NAMALWA (cell line): ENCODE data around the gene GPR62.

Experiments
- DNase-seq: peaks from one replicate; pipeline ENCODE4 v3.0.0-alpha.2; 2015; ENCODE audit warnings: low spot score

Gene GPR62

DNA sequence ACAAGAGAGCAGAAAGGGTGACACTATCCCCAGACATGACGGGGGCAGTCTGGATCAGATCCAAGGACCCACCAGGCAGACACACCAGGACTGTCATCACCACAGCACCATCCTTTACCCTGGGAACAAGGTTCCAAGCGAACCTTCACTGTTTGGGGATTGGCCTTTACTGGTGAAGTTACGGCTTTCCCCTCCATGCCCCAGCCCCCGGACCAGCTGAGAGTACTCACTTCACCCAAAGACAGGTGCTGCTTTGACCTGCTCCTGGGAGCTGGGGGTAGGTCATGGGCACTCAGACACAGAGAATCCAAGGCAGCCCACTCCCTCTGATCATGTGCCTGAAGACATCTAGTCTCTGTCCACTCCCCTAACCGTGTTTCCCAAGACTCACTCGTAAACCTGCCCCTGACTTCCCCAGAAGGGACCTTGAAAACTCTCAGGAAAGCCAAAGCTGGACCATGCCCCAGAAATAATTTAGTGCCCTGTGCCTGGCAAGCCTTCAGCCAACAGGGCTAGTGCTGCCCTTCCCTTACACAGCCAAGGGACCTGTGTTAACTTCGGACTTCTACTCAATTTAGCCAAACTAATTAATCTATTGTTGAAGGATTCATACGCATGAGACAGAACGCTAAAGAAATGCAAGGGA, 16.3 kb upstream of the GPR62 start:
- no peak for DNase-seq

DNA sequence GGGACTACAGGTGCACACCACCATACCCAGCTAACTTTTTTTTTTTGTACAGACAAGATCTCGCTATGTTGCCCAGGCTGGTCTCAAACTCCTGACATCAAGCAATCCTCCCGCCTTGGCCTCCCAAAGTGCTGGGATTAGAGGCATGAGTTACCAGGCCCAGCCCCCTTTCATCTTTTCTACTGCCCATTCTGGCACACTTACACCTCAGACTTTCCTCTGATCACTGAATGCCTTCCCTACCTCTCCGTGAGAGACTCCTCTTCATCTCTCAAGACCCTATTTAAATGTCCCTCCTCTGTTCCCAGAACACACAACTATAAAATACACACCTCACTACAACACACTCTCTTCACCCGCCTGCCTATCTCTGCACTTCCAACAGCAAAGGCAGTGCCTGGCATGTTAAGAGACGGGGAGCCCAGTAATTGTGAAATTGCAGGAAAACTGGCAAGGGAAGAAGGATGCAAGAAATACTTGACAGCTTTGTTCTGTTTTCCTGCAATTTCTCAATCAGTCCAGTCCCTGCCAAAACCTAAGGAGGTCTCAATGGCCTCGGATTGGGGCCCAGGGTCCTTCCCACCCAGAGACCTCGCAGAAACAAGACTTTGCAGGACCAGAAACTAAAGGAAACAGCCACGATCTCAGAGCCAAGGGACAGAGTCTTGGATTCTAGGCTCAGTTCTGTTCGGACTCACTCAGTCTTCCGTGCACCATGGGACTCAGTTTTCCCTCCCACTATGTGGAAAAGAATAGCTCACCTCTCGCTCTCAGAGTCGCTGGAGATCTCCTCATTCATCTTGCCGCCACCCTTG, 14.3 kb upstream of the GPR62 start:
- no peak for DNase-seq

DNA sequence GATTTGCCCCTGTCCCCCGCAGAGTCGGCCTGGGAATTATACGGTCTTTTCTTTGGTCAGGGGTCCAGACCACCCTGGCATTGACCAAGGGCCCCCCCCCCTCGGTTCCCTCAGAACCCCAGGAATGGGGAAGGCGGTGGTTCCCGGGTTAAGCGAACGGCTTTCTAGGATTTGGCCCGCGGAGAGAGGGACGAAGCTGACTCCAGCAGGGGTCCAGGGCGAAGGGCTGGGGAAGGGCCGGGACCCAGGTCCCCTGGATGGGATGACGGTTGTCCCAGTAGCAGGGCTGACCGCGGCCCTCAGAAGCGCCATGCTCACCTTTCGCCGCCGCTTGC, 13.8 kb upstream of the GPR62 start:
- DNase-seq, result no peak

DNA sequence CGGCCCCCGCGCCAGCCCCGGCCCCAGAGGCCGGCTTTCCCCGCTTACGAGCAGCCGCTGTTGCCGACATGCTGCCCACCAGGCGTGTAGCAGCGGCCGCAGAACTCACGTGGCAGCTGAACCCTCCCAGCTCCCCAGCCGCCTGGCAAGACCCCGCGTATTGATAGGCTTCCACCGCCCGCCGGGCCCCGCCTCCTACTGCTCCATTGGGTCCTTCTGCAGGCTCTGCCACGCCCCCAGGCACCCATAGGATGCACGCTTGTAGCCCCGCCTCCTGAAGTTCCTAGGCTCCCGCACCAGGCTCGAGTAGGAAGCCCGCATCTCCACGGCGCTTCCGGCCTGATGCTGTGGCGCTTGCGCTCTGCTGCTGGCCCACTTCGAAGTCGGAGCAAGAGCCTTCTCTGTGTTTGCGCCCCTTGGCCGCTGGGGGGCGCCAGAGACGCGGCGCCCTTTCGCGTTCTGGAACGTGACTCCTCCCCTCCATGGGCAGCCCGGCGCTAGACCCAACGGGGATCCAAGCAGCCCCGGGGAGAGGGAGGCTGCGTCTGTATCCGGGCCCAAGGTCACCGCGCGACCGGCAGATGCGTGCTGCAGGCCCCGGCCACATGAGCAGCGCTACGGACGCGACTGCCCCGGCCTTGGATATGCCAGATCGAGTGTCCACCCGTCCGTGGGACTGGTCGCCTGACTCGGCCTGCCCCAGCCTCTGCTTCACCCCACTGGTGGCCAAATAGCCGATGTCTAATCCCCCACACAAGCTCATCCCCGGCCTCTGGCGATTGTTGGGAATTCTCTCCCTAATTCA, 13.2 kb upstream of the GPR62 start, which contains the start of the genes PARP3 and RRP9:
PARP3 (plus strand) TSS at position 566 of the 805 bp plus-strand sequence. CDS start 993 bp downstream, outside the sequence.
RRP9 (minus strand) TSS at position 107 of the 805 bp plus-strand sequence; CDS start at position 70, 37 bp downstream.
- DNase-seq, result peak; percentile 98

DNA sequence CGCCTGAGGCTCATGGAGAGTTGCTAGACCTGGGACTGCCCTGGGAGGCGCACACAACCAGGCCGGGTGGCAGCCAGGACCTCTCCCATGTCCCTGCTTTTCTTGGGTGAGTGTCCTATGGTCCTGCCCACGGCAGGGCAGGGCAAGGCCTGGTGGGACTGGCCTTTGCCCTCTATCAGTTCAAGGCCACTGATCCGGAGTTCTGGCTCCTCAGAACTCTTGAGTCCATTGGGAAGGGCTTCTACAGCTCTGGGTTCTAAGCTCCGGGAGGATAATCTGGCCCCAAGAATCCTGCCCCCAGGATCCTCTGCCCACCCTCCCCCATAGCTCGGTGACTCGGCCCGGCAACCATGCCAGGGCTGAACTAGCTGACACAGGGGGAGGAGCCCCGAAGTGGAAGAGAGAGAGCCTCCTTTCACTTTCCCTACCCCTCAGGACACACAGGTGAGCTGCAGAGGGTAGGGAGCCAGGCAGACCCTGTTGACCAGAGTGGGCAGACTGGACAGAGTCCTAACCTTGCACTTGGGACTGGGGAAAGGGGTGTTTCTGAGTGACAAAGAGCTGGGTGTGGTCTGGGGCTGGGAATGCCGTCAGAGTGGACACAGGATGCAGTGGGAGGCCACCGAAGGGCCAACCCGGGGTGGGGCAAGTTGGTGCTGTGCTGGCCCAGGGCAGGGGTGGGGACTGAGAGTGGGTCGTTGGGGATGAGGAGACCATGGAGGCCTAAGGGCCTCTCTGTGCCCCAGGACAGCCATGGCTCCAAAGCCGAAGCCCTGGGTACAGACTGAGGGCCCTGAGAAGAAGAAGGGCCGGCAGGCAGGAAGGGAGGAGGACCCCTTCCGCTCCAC, 12.4 kb upstream of the GPR62 start:
- peak; percentile 20 for DNase-seq

DNA sequence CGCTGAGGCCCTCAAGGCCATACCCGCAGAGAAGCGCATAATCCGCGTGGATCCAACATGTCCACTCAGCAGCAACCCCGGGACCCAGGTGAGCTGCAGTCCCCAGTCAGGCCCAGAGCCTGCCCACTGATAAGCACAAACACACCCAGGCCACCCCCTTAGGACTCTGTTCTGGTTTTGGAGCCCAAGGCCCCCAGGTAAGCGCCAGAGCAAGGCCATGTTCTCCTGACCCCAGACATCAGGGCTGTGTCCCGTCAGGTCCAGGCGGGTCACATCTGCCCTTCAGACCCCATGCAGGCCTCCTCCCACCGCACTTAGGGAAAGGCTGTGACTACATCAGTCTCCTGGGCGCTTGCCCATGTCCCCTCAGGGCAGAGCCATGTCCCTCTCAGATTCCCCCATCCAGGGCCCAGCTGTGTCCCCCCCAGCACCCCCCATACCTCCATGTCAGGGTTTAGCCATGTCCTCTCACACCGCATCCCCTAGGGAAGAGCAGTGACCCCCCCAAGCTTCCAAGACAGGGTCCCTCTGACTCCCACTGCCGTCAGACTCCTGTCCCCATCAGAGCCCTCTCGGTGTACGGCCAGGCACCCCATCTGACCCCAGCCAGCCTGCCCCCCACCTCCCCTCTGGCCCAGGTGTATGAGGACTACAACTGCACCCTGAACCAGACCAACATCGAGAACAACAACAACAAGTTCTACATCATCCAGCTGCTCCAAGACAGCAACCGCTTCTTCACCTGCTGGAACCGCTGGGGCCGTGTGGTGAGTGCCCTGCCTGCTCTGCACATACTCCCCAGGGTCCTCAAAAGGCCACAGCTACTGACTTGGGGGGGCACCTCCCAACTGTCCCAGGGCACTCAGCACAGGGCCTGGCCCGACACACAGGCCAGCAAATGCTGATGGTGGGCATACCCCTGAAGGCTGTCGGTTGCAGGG, 11.5 kb upstream of the GPR62 start:
- DNase-seq, result no peak

DNA sequence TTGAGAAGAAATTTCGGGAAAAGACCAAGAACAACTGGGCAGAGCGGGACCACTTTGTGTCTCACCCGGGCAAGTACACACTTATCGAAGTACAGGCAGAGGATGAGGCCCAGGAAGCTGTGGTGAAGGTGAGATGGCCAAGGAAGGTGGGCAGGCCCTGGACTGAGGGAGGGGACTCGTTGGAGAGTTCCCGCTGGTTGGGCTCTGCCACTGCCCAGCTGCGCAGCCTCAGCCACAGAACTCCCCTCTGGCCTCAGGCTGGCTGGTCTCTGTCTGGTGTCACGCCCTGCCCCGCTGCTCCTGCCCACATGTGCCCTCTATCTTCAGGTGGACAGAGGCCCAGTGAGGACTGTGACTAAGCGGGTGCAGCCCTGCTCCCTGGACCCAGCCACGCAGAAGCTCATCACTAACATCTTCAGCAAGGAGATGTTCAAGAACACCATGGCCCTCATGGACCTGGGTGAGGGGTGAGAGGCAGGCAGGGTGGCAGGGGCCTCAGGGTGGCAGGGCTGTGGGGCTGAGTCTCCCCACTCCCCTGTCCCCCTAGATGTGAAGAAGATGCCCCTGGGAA, 10.6 kb upstream of the GPR62 start:
- no peak for DNase-seq

DNA sequence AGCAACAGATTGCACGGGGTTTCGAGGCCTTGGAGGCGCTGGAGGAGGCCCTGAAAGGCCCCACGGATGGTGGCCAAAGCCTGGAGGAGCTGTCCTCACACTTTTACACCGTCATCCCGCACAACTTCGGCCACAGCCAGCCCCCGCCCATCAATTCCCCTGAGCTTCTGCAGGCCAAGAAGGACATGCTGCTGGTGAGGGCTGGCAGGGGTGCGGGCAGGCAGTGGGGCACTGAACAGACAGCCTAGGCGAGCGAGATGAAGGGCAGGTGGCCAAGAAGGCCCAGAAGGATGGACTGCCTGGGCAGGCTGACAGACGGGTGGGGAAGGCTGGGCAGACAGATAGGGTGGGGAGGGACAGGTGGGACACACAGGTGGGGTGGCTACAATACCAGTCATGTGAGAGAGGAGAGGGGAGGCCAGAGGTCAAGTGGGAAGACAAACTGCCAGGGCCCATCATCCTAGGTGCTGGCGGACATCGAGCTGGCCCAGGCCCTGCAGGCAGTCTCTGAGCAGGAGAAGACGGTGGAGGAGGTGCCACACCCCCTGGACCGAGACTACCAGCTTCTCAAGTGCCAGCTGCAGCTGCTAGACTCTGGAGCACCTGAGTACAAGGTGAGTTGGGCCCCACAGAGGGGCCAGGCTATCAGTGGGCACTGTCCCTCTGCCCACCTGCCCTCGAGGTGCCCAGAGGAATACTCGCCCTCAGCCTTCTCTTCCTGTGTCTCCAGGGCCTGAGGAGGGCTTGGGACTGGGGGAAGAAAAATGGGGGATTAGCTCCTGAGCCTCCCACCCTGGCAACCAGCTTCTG, 9.9 kb upstream of the GPR62 start:
- DNase-seq, result no peak

DNA sequence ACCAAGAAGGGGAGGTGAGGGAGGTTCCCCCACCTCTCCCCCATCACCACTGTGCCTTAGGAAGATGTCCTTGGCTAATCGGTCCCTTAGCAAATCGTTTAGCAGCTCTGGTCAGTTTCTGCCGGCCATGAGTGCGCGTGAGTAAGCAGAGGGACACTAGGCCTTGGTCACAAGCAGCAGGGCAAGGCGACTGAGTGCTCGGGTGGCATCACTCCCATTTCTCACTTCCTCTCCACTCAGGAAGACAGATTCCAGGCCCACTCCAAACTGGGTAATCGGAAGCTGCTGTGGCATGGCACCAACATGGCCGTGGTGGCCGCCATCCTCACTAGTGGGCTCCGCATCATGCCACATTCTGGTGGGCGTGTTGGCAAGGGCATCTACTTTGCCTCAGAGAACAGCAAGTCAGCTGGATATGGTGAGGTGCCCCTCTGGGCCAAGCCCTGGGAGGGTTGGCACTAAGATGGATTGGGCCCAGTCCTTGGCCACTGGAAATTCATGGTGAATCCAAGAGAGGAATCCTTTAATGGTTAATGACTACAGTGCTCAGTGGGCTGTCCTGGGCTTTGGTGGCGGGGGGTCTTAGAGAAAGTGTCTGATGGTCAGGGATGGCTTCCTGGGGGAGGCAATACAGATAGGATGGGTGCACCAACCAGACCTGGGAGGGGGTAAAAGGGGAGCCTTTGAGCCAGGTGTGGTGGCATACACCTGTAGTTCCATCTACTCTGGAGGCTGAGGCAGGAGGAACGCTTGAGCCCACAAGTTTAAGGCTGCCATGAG, 9.1 kb upstream of the GPR62 start:
- DNase-seq, result no peak

DNA sequence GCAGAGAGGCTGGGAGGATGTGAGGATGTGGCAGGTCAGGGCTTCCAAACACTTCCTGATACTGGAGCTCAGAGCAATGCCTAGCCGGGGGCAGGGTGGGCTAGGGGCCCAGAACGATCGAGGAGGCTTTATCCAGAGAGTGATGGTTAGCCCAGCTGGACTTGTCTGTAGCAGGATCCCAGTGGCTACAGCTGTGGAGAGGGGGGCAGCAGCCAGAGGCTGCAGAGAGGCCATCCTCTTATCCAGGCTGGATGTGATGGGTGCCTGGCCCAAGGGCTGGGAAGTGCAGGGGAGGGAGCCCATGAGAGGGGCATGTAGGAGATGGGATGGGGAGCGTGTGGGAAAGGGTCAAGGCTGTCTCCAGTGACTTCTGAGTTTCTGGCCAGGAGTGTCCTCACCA, 8.4 kb upstream of the GPR62 start:
- no peak for DNase-seq

DNA sequence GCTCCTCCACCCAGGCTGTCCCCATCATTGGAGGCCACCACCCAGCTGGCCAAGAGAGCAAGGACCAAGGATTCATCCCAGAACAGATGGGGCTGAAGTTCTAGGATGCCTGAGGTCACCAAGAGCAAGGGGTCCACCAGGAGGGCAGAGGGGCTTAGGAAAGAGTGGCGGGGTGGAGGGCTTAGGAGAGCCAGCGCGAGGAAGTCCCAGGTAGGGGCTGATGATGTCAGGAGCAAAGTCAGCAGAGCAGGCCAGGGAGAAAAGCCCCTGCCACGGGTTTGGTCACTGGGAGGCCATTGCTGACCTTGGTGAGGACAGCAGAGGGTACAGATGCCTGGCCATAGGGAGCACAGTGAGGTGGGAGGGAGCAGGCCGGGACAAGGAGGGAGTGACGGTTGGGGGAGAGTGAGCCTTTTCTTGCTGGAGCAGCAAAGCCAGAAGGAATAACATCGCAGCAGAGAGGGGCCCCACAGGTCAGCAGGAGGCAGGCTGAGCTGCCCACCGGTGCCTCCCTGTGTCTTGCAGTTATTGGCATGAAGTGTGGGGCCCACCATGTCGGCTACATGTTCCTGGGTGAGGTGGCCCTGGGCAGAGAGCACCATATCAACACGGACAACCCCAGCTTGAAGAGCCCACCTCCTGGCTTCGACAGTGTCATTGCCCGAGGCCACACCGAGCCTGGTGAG, 7.8 kb upstream of the GPR62 start:
- no peak for DNase-seq

DNA sequence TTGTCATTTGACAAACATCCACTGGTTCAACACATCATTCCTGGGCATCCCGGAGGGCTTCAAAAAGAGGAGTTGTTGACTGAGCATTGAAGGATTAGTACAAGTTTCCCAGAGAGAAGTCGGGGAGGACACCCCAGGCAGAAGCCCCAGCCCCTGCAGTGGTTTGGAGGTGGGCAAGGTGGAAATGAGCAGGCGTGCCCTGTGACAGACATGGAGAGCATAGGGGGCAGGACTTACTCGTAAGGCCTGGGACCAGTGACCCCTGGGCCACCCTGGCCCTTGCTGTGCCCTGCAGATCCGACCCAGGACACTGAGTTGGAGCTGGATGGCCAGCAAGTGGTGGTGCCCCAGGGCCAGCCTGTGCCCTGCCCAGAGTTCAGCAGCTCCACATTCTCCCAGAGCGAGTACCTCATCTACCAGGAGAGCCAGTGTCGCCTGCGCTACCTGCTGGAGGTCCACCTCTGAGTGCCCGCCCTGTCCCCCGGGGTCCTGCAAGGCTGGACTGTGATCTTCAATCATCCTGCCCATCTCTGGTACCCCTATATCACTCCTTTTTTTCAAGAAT, 7.1 kb upstream of the GPR62 start:
- no peak for DNase-seq

DNA sequence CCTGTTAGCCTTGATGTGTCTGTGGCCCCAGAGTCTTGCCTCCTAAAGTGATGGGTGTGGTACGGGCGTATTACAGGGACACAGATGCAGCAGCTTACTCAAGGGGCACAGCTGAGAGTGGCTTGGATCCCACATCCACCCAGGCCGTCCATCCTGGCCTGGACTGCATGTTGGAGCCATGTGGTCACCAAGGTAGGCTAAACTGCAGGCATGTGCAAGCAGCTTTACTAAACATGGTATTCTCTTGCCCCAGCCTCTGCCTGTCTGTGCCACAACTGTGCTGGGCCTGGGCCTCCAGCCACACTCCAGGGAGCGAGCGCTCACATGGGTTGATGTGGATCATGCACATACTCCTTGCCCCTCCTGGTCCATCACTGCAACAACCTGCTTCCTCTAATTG, 6.1 kb upstream of the GPR62 start:
- DNase-seq, result no peak

DNA sequence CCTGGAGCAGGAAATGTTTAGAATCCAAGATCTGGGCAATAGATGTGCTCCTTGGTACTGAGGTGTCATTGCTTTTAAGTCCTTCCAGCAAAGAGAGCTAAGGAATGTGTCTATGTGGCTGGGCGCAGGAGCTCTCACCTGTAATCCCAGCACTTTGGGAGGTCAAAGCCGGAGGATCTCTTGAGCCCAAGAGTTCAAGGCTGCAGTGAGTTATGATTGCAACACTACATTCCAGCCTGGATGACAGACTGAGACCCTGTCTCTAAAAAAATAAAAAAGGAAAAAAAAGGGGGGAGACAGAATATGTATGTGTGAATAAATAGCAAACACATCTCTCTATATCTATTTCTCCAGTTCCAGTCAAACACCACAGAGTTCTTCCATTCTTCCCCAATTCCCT, 4.3 kb upstream of the GPR62 start:
- DNase-seq, result no peak

DNA sequence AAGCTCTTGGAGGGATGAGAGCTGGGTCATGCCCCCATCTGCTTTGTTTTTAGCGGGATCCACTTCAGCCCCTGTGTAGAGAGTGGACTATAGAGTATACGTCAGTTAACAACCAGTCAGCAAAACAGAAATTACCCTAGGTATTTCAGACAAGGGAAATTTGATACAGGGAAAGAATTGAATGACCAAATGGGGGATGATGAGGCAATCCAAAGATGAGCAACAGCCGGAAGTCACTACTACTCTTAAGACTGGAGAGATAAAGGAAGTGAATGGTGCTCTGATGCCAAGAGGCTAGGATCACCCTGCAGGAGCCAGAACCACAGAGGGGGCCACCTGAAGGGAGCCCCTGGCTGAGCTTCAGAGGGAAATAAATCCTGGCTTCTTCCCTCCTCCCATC, 1.7 kb upstream of the GPR62 start:
- no peak for DNase-seq

DNA sequence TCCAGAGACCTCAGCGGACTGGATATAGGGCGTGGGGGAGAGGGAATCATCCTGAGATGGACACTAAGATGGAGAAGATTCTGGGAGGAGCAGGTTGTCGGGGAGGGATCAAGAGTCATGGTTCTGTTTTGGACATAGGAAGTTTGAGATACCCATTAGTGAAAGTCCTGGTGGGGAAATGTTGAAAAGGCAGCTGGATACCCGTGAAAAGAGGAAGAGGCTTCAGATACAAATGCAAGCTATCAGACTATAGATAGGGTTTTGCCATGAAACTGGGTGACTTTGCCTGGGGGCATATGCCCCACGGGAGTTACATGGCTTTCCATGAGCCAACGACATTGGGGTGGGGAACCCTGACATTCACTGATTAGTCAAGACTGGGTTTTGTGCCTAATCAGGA, 1.1 kb upstream of the GPR62 start:
- DNase-seq, result no peak

DNA sequence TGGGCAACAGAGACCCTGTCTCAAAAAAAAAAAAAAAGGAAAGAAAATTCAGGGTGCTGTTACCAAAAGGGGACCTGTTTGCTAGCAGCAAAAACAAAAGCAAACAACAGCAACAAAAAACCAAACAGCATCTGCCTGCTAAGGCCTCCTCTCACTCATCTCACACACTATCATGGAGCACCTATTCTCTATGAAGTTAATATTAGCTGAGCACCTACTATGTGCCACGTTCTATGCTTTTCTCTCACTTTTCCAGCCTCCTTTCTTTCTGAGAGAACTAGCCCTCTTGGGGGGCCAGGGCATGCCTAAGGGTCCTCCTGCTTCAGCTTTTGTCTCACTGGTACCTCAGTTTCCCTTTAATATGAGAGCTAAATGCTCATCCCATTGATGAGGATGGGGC, 468 bp upstream of the GPR62 start:
- DNase-seq, result no peak
